H1 (cell line): ENCODE data around the gene DKK2. TPM values are rescaled to one million over a fixed set of nuclear protein-coding genes. Genes with fewer than 3 reads are reported as not detected.

Experiments
- CTCF ChIA-PET: fragments of 300-600 bp; sonication (Branson Sonifier 250); formaldehyde crosslinking; loops from one replicate; lab custom pipeline; 2021; ENCODE audit not compliant: partially characterized antibody; lab: Charles Lee
- POLR2A ChIA-PET: fragments of 300-600 bp; sonication (Branson Sonifier 250); formaldehyde crosslinking; loops from one replicate; lab custom pipeline; 2021; ENCODE audit warnings: inconsistent platforms; ENCODE audit not compliant: partially characterized antibody; lab: Charles Lee
- DNase-seq, 2 experiments: peaks; one replicate each; pipeline versions ENCODE4 v3.0.0 to v3.0.0-alpha.2; 2010 to 2022; ENCODE audit warnings: low spot score in 2 of 2, low read depth in 1 of 2, mixed read lengths in 1 of 2
- FAIRE-seq: peaks from 2 replicates; lab custom pipeline; 2011; peaks lifted over from hg19 to GRCh38; lab: Jason Lieb, UNC
- H2AFZ ChIP-seq: 2 replicates; pipeline ENCODE4 v1.8.1; 2012; ENCODE audit warnings: low read length, inconsistent platforms
- H2AK5ac ChIP-seq: 2 replicates; pipeline ENCODE4 v1.6.1; 2013; ENCODE audit warnings: low read depth, low read length
- H2BK120ac ChIP-seq: replicated peaks from 2 replicates; pipeline ENCODE3; 2013; ENCODE audit warnings: low read depth, low read length, inconsistent platforms
- H2BK12ac ChIP-seq: 2 replicates; pipeline ENCODE4 v1.6.1; 2013; ENCODE audit warnings: low read depth, low read length
- H2BK15ac ChIP-seq: 2 replicates; pipeline ENCODE4 v1.6.1; 2013; ENCODE audit warnings: low read length
- H2BK20ac ChIP-seq: 2 replicates; pipeline ENCODE4 v1.6.1; 2013; ENCODE audit warnings: low read length
- H2BK5ac ChIP-seq: 2 replicates; pipeline ENCODE4 v1.6.1; 2013; ENCODE audit warnings: low read depth, low read length
- H3K14ac ChIP-seq: 2 replicates; pipeline ENCODE4 v1.6.1; 2013; ENCODE audit warnings: inconsistent platforms; ENCODE audit not compliant: insufficient read length
- H3K18ac ChIP-seq: 2 replicates; pipeline ENCODE4 v1.6.1; 2013; ENCODE audit warnings: low read length; ENCODE audit errors: extremely low read depth
- H3K23ac ChIP-seq: 2 replicates; pipeline ENCODE4 v1.6.1; 2013; ENCODE audit warnings: inconsistent platforms; ENCODE audit not compliant: insufficient read length
- H3K23me2 ChIP-seq: 2 replicates; pipeline ENCODE4 v1.6.1; 2013; ENCODE audit warnings: low read depth, low read length
- H3K27ac ChIP-seq: 2 replicates; pipeline ENCODE4 v1.6.1; 2011; ENCODE audit warnings: low read depth, low read length, inconsistent platforms
- H3K27me3 ChIP-seq, 4 experiments: replicated peaks in 1 of 4; 1 replicate in 1 of 4; 2 replicates in 3 of 4; pipeline versions ENCODE4 v1.6.1 to v1.8.1; 2011 to 2013; ENCODE audit warnings: low read length in 3 of 4, mild to moderate bottlenecking in 3 of 4, inconsistent platforms in 2 of 4, mixed read lengths in 2 of 4, moderate library complexity in 1 of 4; ENCODE audit not compliant: control insufficient read depth in 3 of 4, insufficient read depth in 3 of 4; ENCODE audit errors: extremely low read depth in 1 of 4
- H3K36me3 ChIP-seq, 4 experiments: 2 replicates each; pipeline versions ENCODE4 v1.6.1 to v1.8.1; 2011 to 2013; ENCODE audit warnings: mild to moderate bottlenecking in 4 of 4, low read length in 3 of 4, moderate library complexity in 2 of 4, control low read depth in 1 of 4, inconsistent platforms in 1 of 4; ENCODE audit not compliant: insufficient read depth in 4 of 4, control insufficient read depth in 2 of 4
- H3K4ac ChIP-seq: replicated peaks from 2 replicates; pipeline ENCODE3; 2013; ENCODE audit warnings: low read length, low read depth, mixed read lengths, inconsistent platforms; ENCODE audit not compliant: insufficient read length
- H3K4me1 ChIP-seq, 4 experiments: replicated peaks in 1 of 4; 1 replicate in 1 of 4; 2 replicates in 3 of 4; pipeline versions ENCODE4 v1.6.1 to v1.8.1; 2011 to 2013; ENCODE audit warnings: low read length in 3 of 4, inconsistent platforms in 2 of 4, mixed read lengths in 1 of 4; ENCODE audit not compliant: insufficient read depth in 4 of 4, control insufficient read depth in 3 of 4
- H3K4me2 ChIP-seq, 2 experiments: 2 replicates each; pipeline versions ENCODE4 v1.6.1 to v1.8.1; 2011 to 2013; ENCODE audit warnings: low read depth in 2 of 2, low read length in 2 of 2, control low read depth in 1 of 2, inconsistent platforms in 1 of 2, mild to moderate bottlenecking in 1 of 2; ENCODE audit not compliant: insufficient read depth in 1 of 2
- H3K4me3 ChIP-seq, 4 experiments: fragments of 200-600, 300-600 bp in 1 of 4; sonication (generic), shearing (Covaris generic), sonication (Bioruptor Twin) in 1 of 4; 2 replicates each; pipeline versions ENCODE4 v1.5.1 to v1.8.1; 2011 to 2016; ENCODE audit warnings: low read length in 4 of 4, low read depth in 3 of 4, control low read depth in 2 of 4, inconsistent platforms in 2 of 4, mild to moderate bottlenecking in 2 of 4, mixed read lengths in 1 of 4, moderate library complexity in 1 of 4; ENCODE audit not compliant: insufficient read depth in 2 of 4; ENCODE audit errors: extremely low read depth in 1 of 4
- H3K56ac ChIP-seq: replicated peaks from 2 replicates; pipeline ENCODE3; 2013; ENCODE audit warnings: low read depth, mild to moderate bottlenecking, mixed read lengths, low read length, inconsistent platforms; ENCODE audit not compliant: insufficient read length
- H3K79me1 ChIP-seq: 2 replicates; pipeline ENCODE4 v1.6.1; 2013; ENCODE audit warnings: low read depth, low read length, control low read depth
- H3K79me2 ChIP-seq, 2 experiments: 2 replicates each; pipeline versions ENCODE4 v1.6.1 to v1.8.1; 2012 to 2013; ENCODE audit warnings: low read length in 2 of 2, mild to moderate bottlenecking in 2 of 2, inconsistent platforms in 1 of 2; ENCODE audit not compliant: insufficient read depth in 2 of 2, control insufficient read depth in 1 of 2
- H3K9ac ChIP-seq, 4 experiments: replicated peaks in 1 of 4; 1 replicate in 1 of 4; 2 replicates in 3 of 4; pipeline versions ENCODE4 v1.6.1 to v1.8.1; 2011 to 2013; ENCODE audit warnings: low read depth in 3 of 4, low read length in 3 of 4, control low read depth in 2 of 4, mild to moderate bottlenecking in 2 of 4, moderate library complexity in 2 of 4, inconsistent platforms in 1 of 4; ENCODE audit errors: extremely low read depth in 1 of 4
- H3K9me3 ChIP-seq, 2 experiments: 2 replicates each; pipeline versions ENCODE4 v1.6.1 to v1.8.1; 2012 to 2013; ENCODE audit warnings: mild to moderate bottlenecking in 2 of 2, moderate library complexity in 2 of 2, control low read depth in 1 of 2, inconsistent platforms in 1 of 2, low read depth in 1 of 2, low read length in 1 of 2, mixed read lengths in 1 of 2; ENCODE audit not compliant: insufficient read depth in 2 of 2
- H4K20me1 ChIP-seq, 2 experiments: replicated peaks in 1 of 2; 2 replicates each; pipeline versions ENCODE3 to v1.8.1; 2011 to 2013; ENCODE audit warnings: inconsistent platforms in 2 of 2, low read length in 2 of 2, mild to moderate bottlenecking in 1 of 2; ENCODE audit not compliant: insufficient read depth in 2 of 2, control insufficient read depth in 1 of 2
- H4K5ac ChIP-seq: 2 replicates; pipeline ENCODE4 v1.6.1; 2013; ENCODE audit warnings: low read length, low read depth, mixed read lengths, inconsistent platforms; ENCODE audit not compliant: insufficient read length
- H4K8ac ChIP-seq: 2 replicates; pipeline ENCODE4 v1.8.0; 2013; ENCODE audit warnings: mild to moderate bottlenecking, moderate library complexity, low read length, inconsistent platforms; ENCODE audit not compliant: insufficient read depth; ENCODE audit errors: extremely low read depth
- H4K91ac ChIP-seq: replicated peaks from 2 replicates; pipeline ENCODE3; 2013; ENCODE audit warnings: low read length, mixed read lengths, inconsistent platforms; ENCODE audit not compliant: insufficient read length
- EZH2 ChIP-seq: fragments of 200-600 bp; sonication (generic); IDR thresholded peaks from 2 replicates; pipeline ENCODE4 v1.7.1; 2012; ENCODE audit warnings: low read depth, mild to moderate bottlenecking, moderate library complexity, low read length, inconsistent platforms; ENCODE audit not compliant: severe bottlenecking
- HDAC6 ChIP-seq: IDR thresholded peaks from one replicate; pipeline ENCODE4 v1.7.1; 2012; ENCODE audit warnings: low read depth, mild to moderate bottlenecking, inconsistent platforms, low read length, moderate library complexity
- JUN ChIP-seq: IDR thresholded peaks from 2 replicates; pipeline ENCODE4 v1.6.1; 2011; ENCODE audit warnings: low read depth, mild to moderate bottlenecking, improper control_type of control experiment, low read length
- JUND ChIP-seq: IDR thresholded peaks from 2 replicates; pipeline ENCODE4 v1.6.1; 2011; ENCODE audit warnings: mild to moderate bottlenecking, improper control_type of control experiment, low read length
- KDM5A ChIP-seq: fragments of 200-600 bp; IDR thresholded peaks from 2 replicates; pipeline ENCODE4 v1.7.1; 2012; ENCODE audit warnings: mild to moderate bottlenecking, low read length, inconsistent platforms, mixed read lengths
- POLR2AphosphoS5 ChIP-seq: IDR thresholded peaks from 2 replicates; pipeline ENCODE4 v1.6.1; 2011; ENCODE audit warnings: low read depth, low read length
- RAD21 ChIP-seq, 2 experiments: IDR thresholded peaks in 1 of 2; conservative IDR thresholded peaks in 1 of 2; 2 replicates each; pipeline ENCODE4 v1.6.1; 2011; ENCODE audit warnings: low read depth in 2 of 2, low read length in 2 of 2, improper control_type of control experiment in 1 of 2, inconsistent platforms in 1 of 2, mild to moderate bottlenecking in 1 of 2, moderate library complexity in 1 of 2
- RFX5 ChIP-seq: IDR thresholded peaks from 2 replicates; pipeline ENCODE4 v1.6.1; 2011; ENCODE audit warnings: low read depth, low read length, improper control_type of control experiment, borderline replicate concordance
- RXRA ChIP-seq: IDR thresholded peaks from 2 replicates; pipeline ENCODE4 v1.6.1; 2011; ENCODE audit warnings: low read depth, mild to moderate bottlenecking, low read length, moderate library complexity; ENCODE audit not compliant: insufficient read depth
- SIX5 ChIP-seq: IDR thresholded peaks from 2 replicates; pipeline ENCODE4 v1.6.1; 2011; ENCODE audit warnings: mild to moderate bottlenecking, low read depth, low read length
- SP4 ChIP-seq: IDR thresholded peaks from 2 replicates; pipeline ENCODE4 v1.6.1; 2012; ENCODE audit warnings: low read length, inconsistent platforms
- WGBS, 2 experiments: shearing (Covaris generic) in 1 of 2; methylation state at CpG; one replicate each; pipeline versions ENCODE4 v1.1.6 to v1.1.7; 2013 to 2015; ENCODE audit warnings: low lambda C conversion rate in 2 of 2, mixed read lengths in 2 of 2, inconsistent platforms in 1 of 2, low coverage in 1 of 2, missing lambda C conversion rate in 1 of 2; ENCODE audit not compliant: insufficient replicate concordance in 2 of 2, insufficient coverage in 1 of 2, insufficient read length in 1 of 2; ENCODE audit errors: extremely low coverage in 1 of 2, missing lambda C conversion rate in 1 of 2; 5-methylcytosine and 5-hydroxymethylcytosine counted together
- polyA plus RNA-seq, 7 experiments: library from polyadenylated mRNA; depleted of rRNA in 3 of 7; stranded (reverse) in 5 of 7; unstranded in 2 of 7; fragments of >200 nt in 5 of 7; fragments of 200-250 nt in 2 of 7; gene quantifications; 1 replicate in 5 of 7; 2 replicates in 1 of 7; 4 replicates in 1 of 7; pipeline versions ENCODE4 v1.2.1 to v1.2.3, GENCODE V29; 2011 to 2013; ENCODE audit warnings: missing spikeins in 2 of 7, mixed read lengths in 2 of 7
- total RNA-seq: library from RNA; stranded (reverse); fragmentation: NEBNext Ultra II Directional; extraction: Animal tissue kit (Norgen Biotek cat#: 25700); gene quantifications from 2 replicates; pipeline ENCODE4 v1.2.1, GENCODE V29; 2021
- TF ChIP-seq, protein P1 (sequence below): IDR thresholded peaks from 2 replicates; pipeline ENCODE4 v1.6.1; 2012; ENCODE audit warnings: inconsistent platforms
- TF ChIP-seq, protein P2 (sequence below): IDR thresholded peaks from 2 replicates; pipeline ENCODE4 v1.6.1; 2011; ENCODE audit warnings: low read length, improper control_type of control experiment

DKK2 gene
- total and polyA plus RNA-seq, 2 of the 8 experiments (the other 6 are each of a cell fraction or from before 2014, with no cell fraction given), result 0.09 to 0.13 TPM

DNA sequence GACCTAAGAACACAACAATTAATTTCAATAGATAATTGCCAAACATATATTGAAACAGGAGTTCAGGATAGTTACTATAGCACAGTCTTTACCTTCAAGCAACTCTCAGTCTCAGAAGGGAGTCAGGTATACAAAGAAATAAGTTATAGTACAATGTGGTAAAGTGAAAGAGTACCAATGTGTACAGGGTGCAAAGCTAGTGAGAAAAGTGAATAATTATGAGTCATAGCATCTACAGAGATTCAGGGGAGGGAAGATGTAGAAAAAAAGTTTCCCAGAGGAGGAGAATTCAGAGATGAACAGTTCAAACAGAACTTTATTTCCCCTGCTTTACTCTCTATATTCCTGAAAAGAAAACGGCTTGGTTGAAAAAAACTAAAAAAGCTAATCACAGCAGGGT, 22.7 kb upstream of the DKK2 start:
- FAIRE-seq (no peak), DNase-seq (no peak)
- no peak overlapping the region for H3K9ac ChIP-seq
- 75% methylated on average over 1 of the region's 1 CpG; no CpG with 5 or more reads in 1 of the 2 experiments for WGBS, 2 experiments
- no peaks in the 10 kb centered on the region for H3K36me3 ChIP-seq
- H3K27ac ChIP-seq, result no peak overlapping the region
- H2BK15ac ChIP-seq, result no peak overlapping the region
- H3K14ac ChIP-seq, result no peak overlapping the region
- H2BK20ac ChIP-seq, result no peak overlapping the region
- no peak overlapping the region for H4K8ac ChIP-seq
- H3K56ac ChIP-seq, result no peak overlapping the region
- no peak overlapping the region for H3K4ac ChIP-seq
- H3K4me1 ChIP-seq, result no peaks in the 10 kb centered on the region
- H4K5ac ChIP-seq, result no peak overlapping the region
- no peak overlapping the region for H2AFZ ChIP-seq
- no peak overlapping the region for H3K23ac ChIP-seq
- H3K27me3 ChIP-seq, result no peaks in the 10 kb centered on the region
- H2BK120ac ChIP-seq, result no peak overlapping the region
- no peak overlapping the region for H4K91ac ChIP-seq
- H4K20me1 ChIP-seq, result no peaks in the 10 kb centered on the region
- H3K23me2 ChIP-seq, result no peaks in the 10 kb centered on the region
- H2BK5ac ChIP-seq, result no peak overlapping the region
- no peaks in the 10 kb centered on the region for H3K79me2 ChIP-seq
- no peaks in the 10 kb centered on the region for H3K9me3 ChIP-seq
- POLR2A ChIA-PET, result no interaction called here
- CTCF ChIA-PET, result interaction anchor here (1.1 kb wide), 1 partner anchor 15 kb away, joined by 5 read pairs; no protein-coding TSS in a partner anchor
- no peak overlapping the region for H2AK5ac ChIP-seq
- H3K4me2 ChIP-seq, result no peak overlapping the region
- H3K79me1 ChIP-seq, result no peaks in the 10 kb centered on the region
- no peak overlapping the region for H3K18ac ChIP-seq
- no peak overlapping the region for H3K4me3 ChIP-seq
- no peak overlapping the region for H2BK12ac ChIP-seq
- TF ChIP-seq JUND (no peak), RAD21 (IDR thresholded peaks at IDR 0.05 in 1 of 2, conservative IDR thresholded peaks at IDR 0.05 in 1 of 2; ENCODE audit: low read depth in 2 of 2, low read length in 2 of 2) (no peak), POLR2AphosphoS5 (no peak), HDAC6 (no peak), JUN (no peak), SP4 (no peak), RFX5 (no peak), KDM5A (no peak), SIX5 (no peak), EZH2 (no peak), RXRA (no peak)
- TF ChIP-seq, protein P1, sequence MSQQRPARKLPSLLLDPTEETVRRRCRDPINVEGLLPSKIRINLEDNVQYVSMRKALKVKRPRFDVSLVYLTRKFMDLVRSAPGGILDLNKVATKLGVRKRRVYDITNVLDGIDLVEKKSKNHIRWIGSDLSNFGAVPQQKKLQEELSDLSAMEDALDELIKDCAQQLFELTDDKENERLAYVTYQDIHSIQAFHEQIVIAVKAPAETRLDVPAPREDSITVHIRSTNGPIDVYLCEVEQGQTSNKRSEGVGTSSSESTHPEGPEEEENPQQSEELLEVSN, result no peak
- TF ChIP-seq, protein P2, sequence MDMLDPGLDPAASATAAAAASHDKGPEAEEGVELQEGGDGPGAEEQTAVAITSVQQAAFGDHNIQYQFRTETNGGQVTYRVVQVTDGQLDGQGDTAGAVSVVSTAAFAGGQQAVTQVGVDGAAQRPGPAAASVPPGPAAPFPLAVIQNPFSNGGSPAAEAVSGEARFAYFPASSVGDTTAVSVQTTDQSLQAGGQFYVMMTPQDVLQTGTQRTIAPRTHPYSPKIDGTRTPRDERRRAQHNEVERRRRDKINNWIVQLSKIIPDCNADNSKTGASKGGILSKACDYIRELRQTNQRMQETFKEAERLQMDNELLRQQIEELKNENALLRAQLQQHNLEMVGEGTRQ, result no peak
